Placental epithelial cell (primary cell): ENCODE data around the gene MOK. TPM values are rescaled to one million over a fixed set of nuclear protein-coding genes. Genes with fewer than 3 reads are reported as not detected.

ENCODE experiments used
- total RNA-seq: library from RNA; depleted of rRNA; stranded (reverse); fragments of >200 nt; gene quantifications from 2 replicates; pipeline ENCODE4 v1.2.3, GENCODE V29; 2012

Gene MOK, protein sequence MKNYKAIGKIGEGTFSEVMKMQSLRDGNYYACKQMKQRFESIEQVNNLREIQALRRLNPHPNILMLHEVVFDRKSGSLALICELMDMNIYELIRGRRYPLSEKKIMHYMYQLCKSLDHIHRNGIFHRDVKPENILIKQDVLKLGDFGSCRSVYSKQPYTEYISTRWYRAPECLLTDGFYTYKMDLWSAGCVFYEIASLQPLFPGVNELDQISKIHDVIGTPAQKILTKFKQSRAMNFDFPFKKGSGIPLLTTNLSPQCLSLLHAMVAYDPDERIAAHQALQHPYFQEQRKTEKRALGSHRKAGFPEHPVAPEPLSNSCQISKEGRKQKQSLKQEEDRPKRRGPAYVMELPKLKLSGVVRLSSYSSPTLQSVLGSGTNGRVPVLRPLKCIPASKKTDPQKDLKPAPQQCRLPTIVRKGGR
- 9.8 and 10.2 TPM in 2 replicates for total RNA-seq

DNA sequence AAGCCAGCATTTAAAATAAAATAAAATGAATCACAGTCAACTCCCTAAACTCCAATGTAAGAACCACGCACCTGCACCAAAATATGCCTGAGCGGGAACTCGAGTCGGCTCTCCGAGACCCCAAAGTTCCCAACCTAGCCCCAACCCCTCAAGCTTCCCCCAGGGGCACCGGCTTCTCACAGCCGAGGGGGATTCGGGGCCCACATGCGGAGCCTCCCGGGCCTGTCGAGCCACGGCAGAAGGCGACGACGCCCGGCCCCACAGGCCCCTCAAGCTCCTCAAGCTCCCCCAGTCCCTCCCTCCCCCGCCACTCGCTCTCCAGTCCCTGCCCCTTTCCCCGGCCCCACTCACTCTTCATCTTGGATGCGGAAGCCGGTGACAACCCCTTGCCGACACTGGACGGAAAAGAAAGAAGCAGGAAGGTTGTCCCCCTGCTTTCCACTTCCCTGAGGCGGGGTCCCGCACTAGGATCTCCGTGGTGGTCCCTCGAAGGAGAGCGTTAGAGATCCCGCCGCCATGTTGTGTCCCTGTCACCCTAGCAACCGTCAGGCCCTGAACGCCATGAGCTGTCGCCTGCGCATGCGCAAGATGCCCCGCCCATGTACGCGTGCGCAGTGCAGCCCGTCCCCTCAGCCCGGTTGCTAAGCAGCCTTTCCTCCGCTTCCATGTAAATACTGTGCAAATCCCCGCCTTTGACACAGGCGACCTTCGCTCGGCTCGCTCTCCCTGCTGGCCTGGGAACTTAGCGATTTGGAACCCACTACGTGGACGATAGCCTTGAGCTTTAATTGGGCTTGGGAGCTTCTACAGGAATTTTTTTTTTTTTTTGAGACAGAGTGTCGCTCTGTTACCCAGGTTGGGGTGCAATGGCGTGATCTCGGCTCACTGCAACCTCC is at the start of gene MOK:
Gene MOK (minus strand): TSS at position 554 of the 896 bp plus-strand sequence. CDS start 196 bp downstream, at position 358.

GRCh38 chr14:102319351-102320032 is 14.5 kb upstream of the MOK start, which contains the start of gene ZNF839:
TSS of gene ZNF839 (plus strand) at chr14:102319746. CDS start at chr14:102319766, 20 bp downstream.

Other genes starting within 250 kb of the MOK start
- gene HSP90AA1, start 218.1 kb downstream of the MOK start, total RNA-seq: 173 and 252 TPM in 2 replicates
- gene WDR20, start 165.3 kb downstream of the MOK start, total RNA-seq: 18.7 and 21.6 TPM in 2 replicates
- 7.0 and 9.0 TPM in 2 replicates for gene ZNF839, start 14.6 kb upstream of the MOK start, total RNA-seq
- gene CINP, start 57.7 kb upstream of the MOK start, total RNA-seq: 25.5 and 41.1 TPM in 2 replicates
- gene TECPR2, start 57.8 kb upstream of the MOK start, total RNA-seq: 19.6 and 23.0 TPM in 2 replicates
- 9.8 and 33.2 TPM in 2 replicates for gene ANKRD9, start 204.6 kb upstream of the MOK start, total RNA-seq